Fibroblast of mammary gland (primary cell): Measurements from ENCODE around the gene KLC1.

Source experiments
- DNase-seq: peaks from one replicate; pipeline ENCODE4 v3.0.0-alpha.2; 2010; ENCODE audit warnings: low read depth
- H3K4me3 ChIP-seq: 2 replicates; pipeline ENCODE4 v1.5.1; 2011; ENCODE audit warnings: low read depth, mild to moderate bottlenecking, low read length, moderate library complexity; ENCODE audit not compliant: control insufficient read depth
- TF ChIP-seq, protein P1 (sequence below): conservative IDR thresholded peaks from 2 replicates; pipeline ENCODE4 v1.5.1; 2011; ENCODE audit warnings: low read depth, low read length, inconsistent platforms; ENCODE audit not compliant: control insufficient read depth, insufficient read depth

KLC1 gene

DNA sequence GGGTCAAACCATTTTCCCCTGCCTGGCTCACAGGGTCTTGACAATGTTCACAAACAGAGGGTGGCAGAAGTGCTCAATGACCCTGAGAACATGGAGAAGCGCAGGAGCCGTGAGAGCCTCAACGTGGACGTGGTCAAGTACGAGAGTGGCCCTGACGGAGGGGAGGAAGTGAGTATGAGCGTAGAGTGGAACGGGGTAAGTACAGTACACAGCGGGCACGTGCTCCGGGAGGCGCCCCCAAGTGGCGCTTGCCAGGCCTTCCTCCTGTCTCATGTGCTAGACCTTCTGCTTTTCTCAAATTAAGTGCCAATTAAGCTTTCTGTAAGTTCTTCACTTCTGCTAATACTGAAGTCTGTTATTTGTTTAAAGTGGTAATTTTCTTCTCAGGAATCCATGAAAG is 50.3 kb downstream of the KLC1 start:
- DNase-seq, result peak; percentile 35
- TF ChIP-seq, protein P1, sequence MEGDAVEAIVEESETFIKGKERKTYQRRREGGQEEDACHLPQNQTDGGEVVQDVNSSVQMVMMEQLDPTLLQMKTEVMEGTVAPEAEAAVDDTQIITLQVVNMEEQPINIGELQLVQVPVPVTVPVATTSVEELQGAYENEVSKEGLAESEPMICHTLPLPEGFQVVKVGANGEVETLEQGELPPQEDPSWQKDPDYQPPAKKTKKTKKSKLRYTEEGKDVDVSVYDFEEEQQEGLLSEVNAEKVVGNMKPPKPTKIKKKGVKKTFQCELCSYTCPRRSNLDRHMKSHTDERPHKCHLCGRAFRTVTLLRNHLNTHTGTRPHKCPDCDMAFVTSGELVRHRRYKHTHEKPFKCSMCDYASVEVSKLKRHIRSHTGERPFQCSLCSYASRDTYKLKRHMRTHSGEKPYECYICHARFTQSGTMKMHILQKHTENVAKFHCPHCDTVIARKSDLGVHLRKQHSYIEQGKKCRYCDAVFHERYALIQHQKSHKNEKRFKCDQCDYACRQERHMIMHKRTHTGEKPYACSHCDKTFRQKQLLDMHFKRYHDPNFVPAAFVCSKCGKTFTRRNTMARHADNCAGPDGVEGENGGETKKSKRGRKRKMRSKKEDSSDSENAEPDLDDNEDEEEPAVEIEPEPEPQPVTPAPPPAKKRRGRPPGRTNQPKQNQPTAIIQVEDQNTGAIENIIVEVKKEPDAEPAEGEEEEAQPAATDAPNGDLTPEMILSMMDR, result peak; percentile 47
- no peak overlapping the region for H3K4me3 ChIP-seq

- H3K4me3 ChIP-seq, result no peak overlapping the region
- no peak for DNase-seq
- TF ChIP-seq, protein P1, result no peak
These were observed 51.6 kb downstream of the KLC1 start for GRCh38 chr14:103680491-103681231.

DNA sequence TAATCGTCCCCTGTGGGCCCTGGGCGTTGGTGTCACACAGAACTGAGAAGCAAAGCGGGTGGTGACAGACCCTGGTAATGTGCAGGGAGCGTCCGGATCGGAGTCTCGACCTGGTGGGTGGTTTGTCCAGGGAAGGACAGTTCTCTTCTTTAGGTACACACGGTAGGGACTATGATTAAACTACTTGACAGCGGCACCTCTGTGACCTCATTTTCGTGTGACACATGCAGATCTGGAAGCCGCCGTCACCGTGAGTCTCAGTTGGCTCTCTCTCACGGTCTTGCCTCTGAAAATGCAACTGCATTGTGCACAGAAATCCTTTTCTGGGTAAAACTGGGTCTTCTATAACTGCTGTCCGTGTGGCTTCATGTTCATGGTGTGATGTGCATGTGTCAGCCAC is 54.1 kb downstream of the KLC1 start:
- no peak overlapping the region for H3K4me3 ChIP-seq
- DNase-seq, result no peak
- TF ChIP-seq, protein P1, result no peak

DNA sequence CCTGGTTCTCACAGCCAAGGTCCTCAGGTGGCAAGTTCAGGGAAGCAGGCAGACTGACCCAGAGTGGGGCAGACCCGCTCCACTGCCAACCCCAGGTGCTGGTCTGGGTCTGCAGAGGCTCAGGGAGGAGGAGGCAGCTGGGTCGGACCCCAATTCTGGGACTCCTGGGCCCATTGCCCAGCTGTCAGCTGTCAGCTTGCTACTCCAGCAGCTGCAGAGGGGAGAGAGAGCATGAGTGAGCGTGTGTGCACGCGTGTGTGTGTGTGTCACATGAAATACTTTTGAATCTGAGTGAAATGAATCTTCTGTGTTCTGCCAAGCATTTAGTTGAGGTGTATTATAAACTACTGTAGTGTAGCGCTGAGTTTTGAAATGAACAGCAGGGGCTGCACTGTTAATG is 55.5 kb downstream of the KLC1 start:
- no peak overlapping the region for H3K4me3 ChIP-seq
- TF ChIP-seq, protein P1, result no peak
- DNase-seq, result no peak

- TF ChIP-seq, protein P1, result no peak
- H3K4me3 ChIP-seq, result no peak overlapping the region
- no peak for DNase-seq
These were observed 55.9 kb downstream of the KLC1 start for GRCh38 chr14:103684871-103685270.

GRCh38 chr14:103685276-103686211 is 56.5 kb downstream of the KLC1 start:
- TF ChIP-seq, protein P1, result no peak
- DNase-seq, result no peak
- H3K4me3 ChIP-seq, result no peak overlapping the region
